Measurements from ENCODE around the gene HSD11B2.

HSD11B2 gene

GRCh38 chr16:67483731-67484525 lies 53.0 kb downstream of the HSD11B2 start:
- peak overlapping the region; percentile 3 for H3K9ac ChIP-seq (ENCODE audit: insufficient read length, low read depth)
- no peaks in the 10 kb centered on the region for H3K9me3 ChIP-seq (ENCODE audit: insufficient read depth, low read length)
- H3K4me3 ChIP-seq (ENCODE audit: insufficient read length, low read depth), result no peak overlapping the region
- no peak for TF ChIP-seq ZNF274 (IDR thresholded peaks at IDR 0.05; ENCODE audit: low read depth, low read length)
- H3K27me3 ChIP-seq (ENCODE audit: insufficient read depth, insufficient read length), result peaks cover 7% of the 10 kb centered on the region
- peaks cover 8% of the 10 kb centered on the region for H3K4me1 ChIP-seq (ENCODE audit: insufficient read depth, insufficient read length)
- peaks cover 2% of the 10 kb centered on the region for H3K36me3 ChIP-seq (ENCODE audit: insufficient read depth, insufficient read length, low read length)
- DNase-seq (ENCODE audit: low read depth, low spot score), result no peak

- no peak for TF ChIP-seq SUZ12 (IDR thresholded peaks at IDR 0.05; ENCODE audit: extremely low read depth, insufficient read depth, insufficient read length)
- no peak for TF ChIP-seq YY1 (IDR thresholded peaks at IDR 0.05; ENCODE audit: insufficient read depth, insufficient read length)
- no peak for TF ChIP-seq ZNF274 (IDR thresholded peaks at IDR 0.05; ENCODE audit: low read depth, low read length)
- H3K9ac ChIP-seq (ENCODE audit: insufficient read length, low read depth), result no peak overlapping the region
- peaks cover 13% of the 10 kb centered on the region for H3K4me1 ChIP-seq (ENCODE audit: insufficient read depth, insufficient read length)
- no peak for DNase-seq (ENCODE audit: low read depth, low spot score)
- no peaks in the 10 kb centered on the region for H3K36me3 ChIP-seq (ENCODE audit: insufficient read depth, insufficient read length, low read length)
- H3K27me3 ChIP-seq (ENCODE audit: insufficient read depth, insufficient read length), result peaks cover 7% of the 10 kb centered on the region
- no peak overlapping the region for H3K4me3 ChIP-seq (ENCODE audit: insufficient read length, low read depth)
- H3K9me3 ChIP-seq (ENCODE audit: insufficient read depth, low read length), result peaks cover 11% of the 10 kb centered on the region; the same call in 1 of the 2 replicates
These were observed 55.9 kb downstream of the HSD11B2 start for GRCh38 chr16:67486805-67487204.

All from NT2/D1 (cell line).